ENCODE measurements around the gene CGB3.
"Not testable (repeated sequence)": the region's sequence is repeated elsewhere in the genome, so short reads cannot be mapped to it uniquely, and the experiment has no call there.

The CGB3 gene

DNA sequence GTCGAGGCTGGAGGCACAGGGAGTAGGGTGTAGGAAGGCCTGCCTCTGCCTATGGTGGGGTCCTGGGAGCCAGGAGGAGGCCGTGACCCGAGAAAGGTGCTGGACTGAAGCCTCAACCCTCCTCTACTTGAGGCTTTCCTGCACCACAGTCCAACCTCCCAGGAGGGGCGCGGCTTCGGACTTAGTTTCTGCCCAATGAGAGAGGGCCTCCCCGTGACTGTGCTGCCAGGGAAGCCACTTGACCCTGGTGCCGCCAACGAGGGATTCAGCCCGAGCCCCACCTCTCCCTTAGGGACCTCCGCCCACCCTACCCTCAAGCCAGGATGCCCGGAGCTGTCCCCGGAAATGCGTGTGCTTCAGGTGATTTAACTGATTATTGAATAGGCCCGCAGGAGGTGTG is at the start of gene CGB3:
CGB3 (minus strand) TSS at position 101 of the 400 bp plus-strand sequence. CDS start 362 bp downstream, outside the sequence.
- DNase-seq (ENCODE audit: low read depth), result not testable (repeated sequence)

DNA sequence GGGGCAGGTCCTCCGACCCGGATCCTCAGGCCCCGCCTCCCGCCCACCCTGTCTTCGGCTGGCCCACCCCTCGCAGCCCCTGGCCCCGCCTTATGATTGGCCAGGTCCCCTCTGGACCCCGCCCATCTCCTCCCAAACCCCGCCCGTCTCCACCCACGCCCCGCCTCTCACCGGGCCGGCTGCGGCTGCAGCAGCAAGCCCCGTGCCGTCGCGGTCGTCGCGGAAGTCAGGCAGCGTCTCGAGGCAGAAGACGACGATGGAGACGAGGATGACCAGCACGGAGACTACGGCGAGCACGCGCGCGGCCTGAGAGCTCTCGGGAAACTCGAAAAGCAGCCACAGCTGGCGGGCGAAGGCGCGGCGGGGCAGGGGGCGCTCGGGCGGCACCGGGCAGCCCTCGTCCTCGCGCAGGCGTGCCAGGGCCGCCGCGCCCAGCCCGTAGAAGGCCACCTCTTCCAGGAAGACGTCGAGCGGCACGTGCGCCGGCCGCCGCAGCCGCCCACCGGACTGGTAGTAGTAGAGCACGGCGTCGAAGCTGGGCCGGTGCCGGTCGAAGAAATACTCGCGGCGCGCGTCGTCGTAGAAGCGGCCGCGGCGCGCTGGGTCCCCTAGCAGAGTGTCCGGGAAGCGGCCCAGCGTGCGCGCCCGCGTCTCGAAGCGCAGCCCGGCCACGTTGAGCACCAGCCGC is 47.9 kb upstream of the CGB3 start:
- DNase-seq (ENCODE audit: low read depth), result no peak

DNA sequence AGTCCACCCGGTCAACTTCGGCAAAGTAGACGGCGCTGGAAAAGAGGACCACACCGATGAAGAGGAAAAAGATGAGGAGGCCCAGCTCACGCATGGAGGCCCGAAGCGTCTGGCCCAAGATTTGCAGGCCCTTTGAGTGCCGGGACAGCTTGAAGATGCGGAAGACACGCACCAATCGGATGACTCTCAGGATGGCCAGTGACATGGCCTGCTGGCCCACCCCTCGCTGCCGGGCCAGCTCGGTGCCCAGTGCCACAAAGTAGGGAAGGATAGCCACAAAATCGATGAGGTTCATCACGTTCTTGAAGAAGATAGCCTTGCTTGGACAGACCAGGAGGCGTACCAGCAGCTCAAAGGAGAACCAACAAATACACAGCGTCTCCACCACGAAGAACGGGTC is 46.3 kb upstream of the CGB3 start:
- no peak for DNase-seq (ENCODE audit: low read depth)

DNA sequence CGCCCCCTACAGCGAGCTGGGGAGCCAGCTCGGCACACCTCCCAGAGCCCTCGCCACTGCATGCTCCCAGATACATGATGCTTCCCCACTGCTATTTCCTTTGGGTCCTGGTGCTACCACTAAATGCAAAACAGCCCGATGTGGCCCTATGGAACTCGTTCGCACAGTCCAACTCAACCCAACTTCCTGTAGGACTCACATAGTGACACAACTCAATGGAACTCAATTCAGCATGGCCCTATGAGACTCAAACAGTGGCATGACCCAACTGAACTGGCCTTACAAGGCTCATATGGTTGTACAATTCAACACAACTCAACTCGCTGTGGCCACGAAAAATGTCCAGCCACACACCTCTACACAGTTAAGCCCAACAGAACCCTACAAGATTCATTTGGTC is 44.9 kb upstream of the CGB3 start:
- DNase-seq (ENCODE audit: low read depth), result no peak

DNA sequence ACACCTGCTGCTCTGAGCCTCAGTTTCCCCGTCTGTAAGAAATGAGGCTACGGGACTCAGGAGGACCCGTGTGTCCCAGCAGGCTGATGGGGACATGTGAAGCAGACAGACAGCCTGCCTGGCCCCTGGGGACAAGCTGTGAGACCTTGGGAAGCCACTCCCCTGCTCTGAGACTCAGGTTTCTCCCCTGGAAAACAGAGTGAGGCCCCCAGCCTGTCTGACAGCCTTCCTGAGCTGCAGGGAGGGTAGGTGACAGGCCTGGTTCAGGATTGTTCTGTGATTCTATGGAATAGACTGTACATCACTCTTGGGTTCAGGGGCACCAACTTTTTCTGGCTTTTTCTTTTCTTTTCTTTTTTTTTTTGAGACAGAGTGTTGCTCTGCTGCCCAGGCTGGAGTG is 43.4 kb upstream of the CGB3 start:
- DNase-seq (ENCODE audit: low read depth), result no peak

DNA sequence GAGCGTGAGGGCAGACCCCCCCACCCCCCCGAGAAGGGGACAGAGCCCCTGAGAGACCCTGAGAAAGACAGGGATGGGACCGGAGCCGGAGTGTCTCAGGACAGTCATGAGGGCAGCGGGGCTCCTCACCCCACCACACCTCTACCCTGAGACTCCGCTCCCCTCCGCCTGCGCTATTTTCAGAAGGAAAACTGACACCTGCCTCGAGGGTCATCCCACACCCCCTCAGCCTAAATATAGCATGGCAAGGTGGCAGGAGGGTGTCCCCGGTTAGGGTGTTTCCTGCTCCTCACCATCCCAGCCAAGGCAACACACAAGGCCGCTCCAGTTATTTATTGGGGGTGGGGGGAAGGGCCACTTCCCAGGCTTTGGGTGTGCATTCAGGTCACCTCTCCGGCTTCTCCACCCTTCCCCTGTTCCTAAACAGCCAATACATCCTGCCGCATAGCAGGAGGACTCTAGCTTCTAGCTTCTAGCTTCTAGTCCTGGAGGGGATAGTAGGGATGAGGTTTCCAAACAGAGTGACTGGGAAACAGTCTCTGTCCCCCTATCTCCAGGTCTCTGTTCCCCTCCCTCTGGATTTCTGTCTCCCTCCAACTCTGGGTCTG is 41.9 kb upstream of the CGB3 start:
- DNase-seq (ENCODE audit: low read depth), result no peak

DNA sequence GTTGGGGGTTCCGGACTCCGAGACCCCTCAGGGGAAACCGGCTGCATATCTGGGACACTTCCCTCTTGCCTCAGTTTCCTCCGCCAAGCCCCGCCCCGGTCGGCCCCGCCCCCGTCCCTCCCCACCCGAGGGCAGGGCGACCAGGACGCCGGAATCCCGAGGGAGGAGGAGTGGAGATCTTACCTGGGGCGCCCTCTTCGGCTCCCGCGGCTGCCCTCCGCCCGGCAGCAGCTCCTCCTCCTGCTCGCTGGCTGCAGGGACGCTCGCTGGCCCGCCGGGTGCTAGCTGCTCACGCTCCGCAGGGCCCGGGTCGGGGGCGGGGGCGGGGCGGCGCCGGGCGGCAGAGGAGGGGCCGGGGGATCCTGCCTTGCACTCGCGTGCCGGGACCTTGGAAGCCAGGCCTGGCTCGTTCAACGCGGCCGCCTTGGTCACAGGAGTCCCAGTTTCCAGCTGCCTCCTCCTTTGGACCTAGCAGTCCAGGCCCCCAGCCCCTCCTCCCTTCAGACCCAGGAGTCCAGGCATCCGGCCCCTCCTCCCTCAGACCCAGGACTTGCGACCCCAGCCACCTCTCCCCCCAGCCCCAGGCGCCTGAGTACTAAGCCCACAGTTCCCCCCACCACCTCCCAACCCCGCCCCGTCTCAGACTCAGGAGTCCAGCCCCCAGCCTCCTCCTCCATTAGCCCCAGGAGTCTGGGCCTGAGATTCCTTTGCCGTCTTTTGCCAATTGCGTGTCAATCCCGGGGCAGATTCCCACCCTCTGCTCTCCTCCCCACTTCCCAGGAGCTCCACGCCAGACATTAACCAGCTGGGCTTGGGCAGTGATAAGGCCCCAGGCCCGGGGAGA is 40.9 kb upstream of the CGB3 start, which contains the start of gene NTF4:
NTF4 (minus strand) TSS at position 51 of the 844 bp plus-strand sequence. CDS start 2,821 bp downstream, outside the sequence.
- peak; percentile 32 for DNase-seq (ENCODE audit: low read depth)

DNA sequence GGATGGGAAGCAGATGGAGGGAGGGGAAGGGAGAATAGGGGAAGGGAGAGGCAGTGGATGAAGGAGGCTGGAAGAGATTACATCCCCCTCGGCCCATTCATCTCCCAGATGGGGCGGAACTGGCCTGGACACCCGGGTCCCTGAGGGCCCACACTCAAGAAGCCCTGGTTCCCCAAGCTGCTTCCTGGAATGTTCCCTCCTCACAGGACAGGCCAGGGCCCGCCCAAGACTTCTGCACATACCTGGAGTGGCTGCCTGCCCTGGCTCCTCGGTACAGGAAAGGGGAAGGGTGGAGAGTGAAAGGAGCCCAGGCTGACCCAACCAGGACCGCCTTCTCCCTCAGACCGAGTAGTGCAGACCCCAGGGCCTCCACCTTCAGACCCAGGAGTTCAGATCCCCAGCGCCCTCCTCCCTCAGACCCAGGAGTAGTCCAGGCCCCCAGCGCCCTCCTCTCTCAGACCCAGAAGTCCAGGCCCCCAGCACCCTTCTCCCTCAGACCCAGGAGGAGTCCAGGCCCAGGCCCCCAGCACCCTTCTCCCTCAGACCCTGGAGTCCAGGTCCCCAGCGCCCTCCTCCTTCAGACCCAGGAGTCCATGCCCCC is 40.0 kb upstream of the CGB3 start:
- DNase-seq (ENCODE audit: low read depth), result no peak

DNA sequence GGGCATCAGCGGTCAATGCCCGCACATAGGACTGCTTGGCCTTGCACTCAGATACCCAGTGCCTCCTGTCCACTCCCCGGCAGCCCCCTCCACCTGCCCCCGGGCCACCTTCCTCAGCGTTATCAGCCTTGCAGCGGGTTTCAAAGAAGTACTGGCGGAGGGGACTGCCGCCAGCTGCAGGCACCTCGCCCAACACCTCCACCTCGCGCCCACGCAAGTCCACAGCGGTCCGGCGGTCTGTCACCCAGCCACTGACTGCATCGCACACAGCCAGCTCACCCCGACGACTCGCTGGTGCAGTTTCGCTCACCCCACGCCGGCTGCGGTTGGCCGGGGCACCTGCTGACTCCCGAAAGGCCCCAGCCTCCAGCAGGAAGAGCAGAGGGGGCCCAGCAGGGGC is 37.3 kb upstream of the CGB3 start:
- no peak for DNase-seq (ENCODE audit: low read depth)

DNA sequence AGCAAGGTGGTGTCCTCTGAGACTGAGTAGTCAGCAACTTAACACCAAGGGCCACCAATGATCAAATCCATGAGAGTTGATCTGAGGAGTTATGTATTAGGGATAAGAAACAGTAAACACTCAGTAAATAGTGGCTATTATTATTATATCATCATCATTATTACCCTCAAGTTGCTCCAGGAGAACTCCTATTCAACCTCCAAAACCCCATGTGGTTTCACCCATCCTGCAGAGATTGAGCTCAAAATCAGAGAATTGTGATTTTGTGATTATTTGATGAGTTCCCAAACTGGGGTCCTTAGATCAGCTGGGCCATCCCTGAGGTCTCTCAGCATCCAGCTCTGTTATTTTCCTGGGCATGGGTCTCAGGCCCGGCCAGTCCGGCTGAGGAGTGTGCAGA is 36.9 kb upstream of the CGB3 start:
- no peak for DNase-seq (ENCODE audit: low read depth)

DNA sequence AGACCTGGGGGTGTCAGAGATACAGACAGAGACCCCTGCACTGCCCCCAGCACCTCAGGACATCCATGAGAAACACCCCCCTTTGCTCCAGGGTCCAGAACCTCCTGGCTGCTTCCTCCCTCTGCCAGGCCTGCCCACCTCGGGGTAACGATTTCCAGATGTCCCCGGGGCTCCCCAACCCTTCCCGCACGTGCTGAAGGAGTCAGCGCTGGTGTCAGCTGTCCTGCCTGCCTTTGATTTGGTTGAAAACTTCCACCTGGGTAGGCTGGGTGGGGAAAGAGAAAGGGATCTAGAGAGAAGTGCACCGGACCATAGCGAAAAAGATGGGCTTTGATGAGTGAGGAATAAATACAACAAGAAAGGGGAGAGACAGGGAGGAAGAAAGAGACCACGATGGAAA is 34.9 kb upstream of the CGB3 start:
- DNase-seq (ENCODE audit: low read depth), result no peak

DNA sequence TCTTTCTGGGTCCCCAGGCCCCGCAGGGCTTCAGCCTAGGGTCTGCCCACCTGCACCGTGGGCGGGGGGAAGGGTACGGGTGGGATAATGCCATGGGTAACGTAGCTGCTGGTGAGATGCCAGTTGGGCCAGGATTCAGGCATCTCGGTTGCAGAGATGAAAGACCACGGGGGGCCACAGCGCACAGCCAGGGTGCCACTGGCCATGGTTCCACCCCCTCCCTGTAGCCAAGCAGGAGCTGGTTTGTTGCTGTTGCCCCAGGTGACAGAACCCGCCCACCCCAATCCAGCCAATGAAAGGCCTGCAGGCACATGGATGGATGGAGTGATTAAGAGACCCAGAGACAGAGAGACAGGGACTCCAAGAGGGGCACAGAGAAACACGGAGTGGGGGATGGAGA is 34.4 kb upstream of the CGB3 start:
- DNase-seq (ENCODE audit: low read depth), result peak; percentile 61

DNA sequence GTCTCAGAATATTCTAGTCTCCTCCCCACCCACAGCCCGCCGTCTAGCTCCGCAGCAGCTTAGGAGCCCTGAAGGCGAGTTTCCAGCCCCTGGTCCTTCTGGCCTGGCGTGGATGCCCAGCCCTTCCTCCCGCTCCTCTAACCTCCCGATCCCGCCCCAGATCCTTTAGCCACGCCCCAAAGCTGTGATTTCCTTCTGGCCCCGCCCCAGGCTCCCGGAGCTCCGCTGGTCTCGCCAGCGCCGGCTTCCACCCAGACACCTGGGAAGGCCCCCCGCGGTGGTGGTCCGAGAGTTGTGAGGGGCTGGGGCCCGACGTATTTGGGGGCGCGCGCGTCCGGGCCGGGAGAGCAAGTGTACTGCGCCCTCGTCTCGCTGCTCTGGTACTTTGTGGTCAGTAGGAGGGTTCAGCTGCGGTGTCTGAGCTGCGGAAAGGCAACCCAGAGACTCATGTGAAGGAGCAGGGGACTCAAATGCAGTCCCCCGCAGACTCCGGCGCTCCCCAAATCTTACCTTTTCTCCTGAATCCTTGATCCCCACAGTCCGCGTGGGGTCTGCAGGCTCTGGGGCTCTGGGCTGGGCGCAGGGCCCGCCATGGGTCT is 33.6 kb upstream of the CGB3 start, which contains the start of gene CGB7:
CGB7 (minus strand) TSS at position 114 of the 599 bp plus-strand sequence. CDS start 2,374 bp downstream, outside the sequence.
- peak; percentile 79 for DNase-seq (ENCODE audit: low read depth)

DNA sequence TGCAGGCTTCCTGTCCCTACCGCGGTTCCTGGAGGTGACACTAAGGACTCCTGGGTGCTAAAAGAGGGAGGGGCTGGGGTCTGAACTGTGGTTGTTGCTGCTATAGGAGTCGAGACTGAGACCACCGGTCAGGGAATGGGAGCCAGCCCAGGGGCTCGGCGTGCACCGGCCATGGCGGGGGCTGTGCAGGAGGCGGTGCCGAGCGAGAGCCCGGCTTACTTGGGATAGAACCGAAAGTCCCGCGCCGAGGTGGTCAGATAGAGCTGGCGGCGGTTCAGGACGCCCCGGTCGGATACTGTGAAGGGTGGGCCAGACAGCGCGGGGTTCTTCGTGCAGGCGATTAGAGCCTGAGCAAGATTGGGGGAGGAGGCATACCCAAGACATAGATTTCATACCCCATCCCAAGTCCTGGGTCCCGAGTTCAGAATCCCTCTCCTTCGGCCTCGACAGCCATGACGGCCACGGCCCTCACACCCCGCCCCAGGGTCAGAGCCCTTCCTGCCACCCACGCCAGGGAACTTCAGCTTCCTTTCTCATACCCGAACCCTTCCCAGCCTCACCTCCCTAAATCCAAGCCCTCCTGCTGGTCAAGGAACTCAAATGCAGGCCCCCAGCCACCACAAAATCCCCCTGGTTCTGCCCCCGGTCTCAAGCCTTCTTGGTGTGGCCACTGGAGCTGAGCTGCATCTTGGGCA is 32.9 kb upstream of the CGB3 start:
- not testable (repeated sequence) for DNase-seq (ENCODE audit: low read depth)

DNA sequence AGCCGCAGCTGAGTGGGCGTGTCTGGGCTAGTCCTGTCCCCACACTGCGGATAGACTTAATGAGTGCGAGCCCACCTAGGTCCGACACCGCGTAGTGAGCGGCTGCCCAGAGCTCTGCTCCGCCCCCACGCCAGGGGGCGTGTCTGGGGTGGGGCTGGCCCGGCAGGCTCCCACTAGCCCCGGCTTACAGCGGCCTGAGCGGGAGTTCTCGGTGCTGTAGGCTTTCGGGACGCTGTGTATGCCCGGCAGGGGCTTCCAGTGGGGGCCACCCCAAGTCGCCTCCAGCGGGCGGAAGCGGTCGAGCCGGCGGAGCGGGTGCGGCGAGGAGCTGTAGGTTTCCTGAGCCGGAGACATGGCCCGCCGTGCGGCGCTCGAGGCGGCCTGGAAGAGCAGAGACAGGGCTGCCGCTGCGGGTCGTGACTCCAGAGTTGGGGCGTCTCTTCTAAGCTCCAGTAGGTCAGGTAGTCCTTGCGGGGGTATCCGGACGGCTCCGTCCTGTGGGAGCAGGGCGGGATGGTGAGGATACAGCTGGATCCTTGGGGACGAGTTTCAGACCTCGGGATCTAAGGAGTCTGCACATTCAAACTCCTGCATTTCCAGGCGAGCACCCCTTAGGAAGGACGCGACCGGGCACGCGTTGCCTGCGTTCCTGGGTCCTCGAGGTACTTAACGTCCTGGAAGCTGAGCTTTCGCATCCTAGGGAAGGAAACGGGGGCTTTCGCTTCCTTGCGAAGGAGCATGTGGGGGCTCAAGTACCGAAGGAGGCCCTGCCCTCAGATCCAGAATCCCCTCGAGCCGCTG is 32.2 kb upstream of the CGB3 start:
- peak; percentile 63 for DNase-seq (ENCODE audit: low read depth)

DNA sequence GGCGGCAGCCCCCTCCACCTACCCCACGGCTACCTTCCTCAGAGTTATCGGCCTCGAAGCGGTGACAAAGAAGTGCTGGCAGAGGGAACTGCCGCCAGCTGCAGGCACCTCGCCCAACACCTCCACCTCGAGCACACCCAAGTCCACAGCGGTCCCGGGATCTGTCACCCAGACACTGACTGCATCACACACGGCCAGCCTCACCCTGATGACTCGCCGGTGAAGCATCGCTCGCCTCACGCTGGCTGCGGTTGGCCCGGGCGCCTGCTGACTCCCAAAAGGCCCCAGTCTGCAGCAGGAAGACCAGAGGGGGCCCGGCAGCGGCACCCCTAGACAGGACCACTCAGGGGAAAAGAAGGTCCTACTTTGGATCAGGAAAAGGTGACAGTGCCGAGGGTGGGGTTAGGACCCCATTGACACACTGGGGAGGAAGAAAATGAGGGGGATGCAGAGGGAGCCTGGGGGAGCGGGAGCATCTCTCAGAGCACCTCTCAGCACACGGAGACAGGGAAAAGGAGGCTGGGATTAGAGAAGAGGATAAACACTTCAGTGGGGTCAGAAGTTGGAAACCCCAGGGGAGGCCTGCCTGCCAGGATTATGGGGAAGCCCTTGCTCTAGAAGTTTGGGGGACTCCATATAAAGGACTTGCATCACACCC is 26.4 kb upstream of the CGB3 start:
- peak; percentile 73 for DNase-seq (ENCODE audit: low read depth)

DNA sequence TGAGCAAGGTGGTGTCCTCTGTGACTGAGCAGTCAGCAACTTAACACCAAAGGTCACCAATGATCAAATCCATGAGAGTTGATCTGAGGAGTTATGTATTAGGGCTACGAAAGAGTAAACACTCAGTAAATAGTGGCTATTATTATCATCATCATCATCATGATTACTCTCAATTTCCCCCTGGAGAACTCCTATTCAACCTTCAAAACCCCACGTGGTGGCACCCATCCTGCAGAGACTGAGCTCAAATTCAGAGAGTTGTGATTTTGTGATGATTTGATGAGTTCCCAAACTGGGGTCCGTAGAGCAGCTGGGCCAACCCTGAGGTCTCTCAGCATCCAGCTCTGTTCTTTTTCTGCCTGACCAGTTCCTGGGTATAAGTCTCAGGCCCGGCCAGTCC is 25.7 kb upstream of the CGB3 start:
- DNase-seq (ENCODE audit: low read depth), result not testable (repeated sequence)

DNA sequence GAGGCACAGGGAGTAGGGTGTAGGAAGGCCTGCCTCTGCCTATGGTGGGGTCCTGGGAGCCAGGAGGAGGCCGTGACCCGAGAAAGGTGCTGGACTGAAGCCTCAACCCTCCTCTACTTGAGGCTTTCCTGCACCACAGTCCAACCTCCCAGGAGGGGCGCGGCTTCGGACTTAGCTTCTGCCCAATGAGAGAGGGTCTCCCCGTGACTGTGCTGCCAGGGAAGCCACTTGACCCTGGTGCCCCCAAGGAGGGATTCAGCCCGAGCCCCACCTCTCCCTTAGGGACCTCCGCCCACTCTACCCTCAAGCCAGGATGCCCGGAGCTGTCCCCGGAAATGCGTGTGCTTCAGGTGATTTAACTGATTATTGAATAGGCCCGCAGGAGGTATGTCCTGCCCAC is 24.9 kb upstream of the CGB3 start, which contains the start of gene CGB8:
CGB8 (minus strand) TSS at position 101 of the 400 bp plus-strand sequence. CDS start 372 bp downstream, outside the sequence.
- DNase-seq (ENCODE audit: low read depth), result not testable (repeated sequence)

DNA sequence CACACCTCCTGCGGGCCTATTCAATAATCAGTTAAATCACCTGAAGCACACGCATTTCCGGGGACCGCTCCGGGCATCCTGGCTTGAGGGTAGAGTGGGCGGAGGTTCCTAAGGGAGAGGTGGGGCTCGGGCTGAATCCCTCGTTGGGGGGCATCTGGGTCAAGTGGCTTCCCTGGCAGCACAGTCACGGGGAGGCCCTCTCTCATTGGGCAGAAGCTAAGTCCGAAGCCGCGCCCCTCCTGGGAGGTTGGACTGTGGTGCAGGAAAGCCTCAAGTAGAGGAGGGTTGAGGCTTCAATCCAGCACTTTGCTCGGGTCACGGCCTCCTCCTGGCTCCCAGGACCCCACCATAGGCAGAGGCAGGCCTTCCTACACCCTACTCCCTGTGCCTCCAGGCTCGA is 19.4 kb upstream of the CGB3 start, which contains the start of gene CGB5:
CGB5 (plus strand) TSS at position 301 of the 400 bp plus-strand sequence. CDS start 362 bp downstream, outside the sequence.
- DNase-seq (ENCODE audit: low read depth), result not testable (repeated sequence)
